Measurements from ENCODE around the gene WDFY4. TPM values are rescaled to one million over a fixed set of nuclear protein-coding genes. Genes with fewer than 3 reads are reported as not detected.

Gene WDFY4
- total and polyA plus RNA-seq, 9 of the 15 experiments (the other 6 are each of a cell fraction or from before 2014, with no cell fraction given) = 0.01 to 0.02 (median 0.01) TPM; not detected in 6

- TF ChIP-seq ZNF740 (CRISPR knock-in tag; IDR thresholded peaks at IDR 0.05) (peak; percentile 99), ZNF740 (tag; IDR thresholded peaks at IDR 0.05) (no peak), THRAP3 (IDR thresholded peaks at IDR 0.05; ENCODE audit: borderline replicate concordance) (no peak), ZNF175 (CRISPR knock-in tag; IDR thresholded peaks at IDR 0.05; ENCODE audit: low read depth) (no peak), NFYB (IDR thresholded peaks at IDR 0.05; ENCODE audit: extremely low read depth, insufficient read length) (no peak), XRCC5 (IDR thresholded peaks at IDR 0.05; ENCODE audit: low read depth, low read length) (no peak), ZNF592 (IDR thresholded peaks at IDR 0.05) (no peak), ZFX (CRISPR knock-in tag; IDR thresholded peaks at IDR 0.05) (peak; percentile 58), POLR2G (IDR thresholded peaks at IDR 0.05; ENCODE audit: low read depth, low read length) (0 out of 2 replicates have a peak, but pooled peaks have one; percentile 31), FOXK2 (conservative IDR thresholded peaks at IDR 0.05 in 1 of 2, IDR thresholded peaks at IDR 0.05 in 1 of 2; ENCODE audit: low read depth in 2 of 2) (no peak), HNRNPH1 (optimal IDR thresholded peaks at IDR 0.05; ENCODE audit: low read depth, low read length) (no peak), KDM5B (IDR thresholded peaks at IDR 0.05; ENCODE audit: insufficient replicate concordance, low read depth, low read length) (peak; percentile 38), NCOA1 (IDR thresholded peaks at IDR 0.05; ENCODE audit: low read depth) (no peak), SIRT6 (IDR thresholded peaks at IDR 0.05; ENCODE audit: low read depth, low read length) (no peak), NFE2L1 (tag; IDR thresholded peaks at IDR 0.05; ENCODE audit: borderline replicate concordance, low read depth) (no peak)
- TF ChIP-seq, protein P1, sequence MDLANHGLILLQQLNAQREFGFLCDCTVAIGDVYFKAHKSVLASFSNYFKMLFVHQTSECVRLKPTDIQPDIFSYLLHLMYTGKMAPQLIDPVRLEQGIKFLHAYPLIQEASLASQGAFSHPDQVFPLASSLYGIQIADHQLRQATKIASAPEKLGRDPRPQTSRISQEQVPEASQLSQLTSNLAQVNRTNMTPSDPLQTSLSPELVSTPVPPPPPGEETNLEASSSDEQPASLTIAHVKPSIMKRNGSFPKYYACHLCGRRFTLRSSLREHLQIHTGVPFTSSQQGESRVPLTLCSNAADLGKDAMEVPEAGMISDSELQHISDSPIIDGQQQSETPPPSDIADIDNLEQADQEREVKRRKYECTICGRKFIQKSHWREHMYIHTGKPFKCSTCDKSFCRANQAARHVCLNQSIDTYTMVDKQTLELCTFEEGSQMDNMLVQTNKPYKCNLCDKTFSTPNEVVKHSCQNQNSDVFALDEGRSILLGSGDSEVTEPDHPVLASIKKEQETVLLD (IDR thresholded peaks at IDR 0.05) = peak; percentile 33; the same call in 1 of the 2 replicates
- TF ChIP-seq, protein P2, sequence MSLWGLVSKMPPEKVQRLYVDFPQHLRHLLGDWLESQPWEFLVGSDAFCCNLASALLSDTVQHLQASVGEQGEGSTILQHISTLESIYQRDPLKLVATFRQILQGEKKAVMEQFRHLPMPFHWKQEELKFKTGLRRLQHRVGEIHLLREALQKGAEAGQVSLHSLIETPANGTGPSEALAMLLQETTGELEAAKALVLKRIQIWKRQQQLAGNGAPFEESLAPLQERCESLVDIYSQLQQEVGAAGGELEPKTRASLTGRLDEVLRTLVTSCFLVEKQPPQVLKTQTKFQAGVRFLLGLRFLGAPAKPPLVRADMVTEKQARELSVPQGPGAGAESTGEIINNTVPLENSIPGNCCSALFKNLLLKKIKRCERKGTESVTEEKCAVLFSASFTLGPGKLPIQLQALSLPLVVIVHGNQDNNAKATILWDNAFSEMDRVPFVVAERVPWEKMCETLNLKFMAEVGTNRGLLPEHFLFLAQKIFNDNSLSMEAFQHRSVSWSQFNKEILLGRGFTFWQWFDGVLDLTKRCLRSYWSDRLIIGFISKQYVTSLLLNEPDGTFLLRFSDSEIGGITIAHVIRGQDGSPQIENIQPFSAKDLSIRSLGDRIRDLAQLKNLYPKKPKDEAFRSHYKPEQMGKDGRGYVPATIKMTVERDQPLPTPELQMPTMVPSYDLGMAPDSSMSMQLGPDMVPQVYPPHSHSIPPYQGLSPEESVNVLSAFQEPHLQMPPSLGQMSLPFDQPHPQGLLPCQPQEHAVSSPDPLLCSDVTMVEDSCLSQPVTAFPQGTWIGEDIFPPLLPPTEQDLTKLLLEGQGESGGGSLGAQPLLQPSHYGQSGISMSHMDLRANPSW (CRISPR knock-in tag; IDR thresholded peaks at IDR 0.05) = no peak
Observed at GRCh38 chr10:48655411-48656240, 29.0 kb upstream of the WDFY4 start (continued).
